Ramos (cell line): ENCODE measurements around the gene FAM209B.
"Not testable (repeated sequence)": the region's sequence is repeated elsewhere in the genome, so short reads cannot be mapped to it uniquely, and the experiment has no call there.

Experiments used
- in situ Hi-C: fragments of 300-500 bp; cut with MboI; formaldehyde crosslinking; loops from one replicate; pipeline ENCODE4 v1.14.3; 2022; ENCODE audit warnings: low sequenced_read_pairs; ENCODE audit not compliant: unreplicated experiment

Gene FAM209B, protein sequence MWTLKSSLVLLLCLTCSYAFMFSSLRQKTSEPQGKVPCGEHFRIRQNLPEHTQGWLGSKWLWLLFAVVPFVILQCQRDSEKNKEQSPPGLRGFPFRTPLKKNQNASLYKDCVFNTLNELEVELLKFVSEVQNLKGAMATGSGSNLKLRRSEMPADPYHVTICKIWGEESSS

DNA sequence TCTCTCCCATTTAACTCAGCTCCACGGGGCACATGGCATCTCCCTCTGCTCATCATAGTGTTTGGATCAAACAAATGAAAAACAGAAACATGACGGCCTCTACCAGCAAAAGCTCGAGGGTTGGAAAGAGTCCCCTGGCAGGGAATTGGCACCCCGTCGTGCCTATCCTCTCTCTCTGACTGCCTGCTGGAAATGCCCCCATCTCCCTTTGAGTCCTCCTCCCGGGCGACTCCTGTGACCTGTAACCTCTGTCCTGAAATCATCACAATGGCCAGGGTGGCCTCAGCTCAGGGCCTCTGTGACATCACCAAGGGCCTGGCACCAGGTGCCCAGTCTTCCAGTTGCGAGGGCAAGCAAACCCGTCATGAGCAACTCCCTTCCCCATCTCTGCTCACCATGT lies at the start of gene FAM209B:
TSS of gene FAM209B (plus strand) at position 301 of the 400 bp plus-strand sequence. CDS start at position 397, 96 bp downstream.
- in situ Hi-C loops = not testable (repeated sequence)

DNA sequence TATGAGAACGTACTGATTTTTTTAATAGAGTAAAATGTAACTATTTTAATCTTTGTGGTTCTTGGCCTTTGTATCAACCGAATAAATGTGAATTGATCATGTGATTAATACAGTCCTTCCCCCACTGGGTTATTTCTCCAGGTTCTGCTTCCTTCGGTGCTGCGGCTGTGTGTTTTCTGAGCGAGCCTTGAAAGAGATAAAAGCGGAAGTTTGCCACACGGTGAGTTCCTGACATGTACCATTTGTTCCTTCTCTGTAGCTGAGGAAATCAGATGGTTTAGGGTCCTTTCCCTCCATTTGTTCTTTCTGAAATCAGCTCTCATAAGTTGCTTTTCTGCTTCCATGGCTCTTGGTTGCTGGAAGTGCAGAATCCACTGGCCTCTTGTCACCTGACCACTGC lies 49.1 kb upstream of the FAM209B start:
- in situ Hi-C loops = no loop called here

- in situ Hi-C loops = no loop called here
Observed at GRCh38 chr20:56487216-56487615, 45.8 kb upstream of the FAM209B start.

GRCh38 chr20:56488566-56488965 lies 44.5 kb upstream of the FAM209B start:
- in situ Hi-C loops = no loop called here

GRCh38 chr20:56501116-56501515 lies 31.9 kb upstream of the FAM209B start:
- in situ Hi-C loops = no loop called here

DNA sequence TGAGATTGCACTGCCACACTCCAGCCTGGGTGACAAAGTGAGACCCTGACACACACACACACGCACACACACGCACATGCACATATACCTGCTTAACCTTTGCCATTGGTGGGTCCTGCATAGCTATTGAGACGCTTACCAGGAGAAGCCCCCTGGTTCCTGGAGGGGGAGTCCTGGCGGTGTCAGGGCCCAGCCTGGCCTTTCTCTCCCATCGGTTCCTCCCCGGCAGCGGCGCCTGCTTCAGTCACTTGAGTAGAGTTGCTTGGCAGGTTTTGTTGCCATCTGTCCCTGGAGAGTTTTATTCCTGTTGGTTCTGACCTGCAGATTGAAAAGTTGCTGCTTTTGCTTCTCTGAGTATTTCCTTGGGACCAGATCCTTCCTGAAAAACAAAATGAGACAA lies 29.1 kb upstream of the FAM209B start:
- in situ Hi-C loops = no loop called here

DNA sequence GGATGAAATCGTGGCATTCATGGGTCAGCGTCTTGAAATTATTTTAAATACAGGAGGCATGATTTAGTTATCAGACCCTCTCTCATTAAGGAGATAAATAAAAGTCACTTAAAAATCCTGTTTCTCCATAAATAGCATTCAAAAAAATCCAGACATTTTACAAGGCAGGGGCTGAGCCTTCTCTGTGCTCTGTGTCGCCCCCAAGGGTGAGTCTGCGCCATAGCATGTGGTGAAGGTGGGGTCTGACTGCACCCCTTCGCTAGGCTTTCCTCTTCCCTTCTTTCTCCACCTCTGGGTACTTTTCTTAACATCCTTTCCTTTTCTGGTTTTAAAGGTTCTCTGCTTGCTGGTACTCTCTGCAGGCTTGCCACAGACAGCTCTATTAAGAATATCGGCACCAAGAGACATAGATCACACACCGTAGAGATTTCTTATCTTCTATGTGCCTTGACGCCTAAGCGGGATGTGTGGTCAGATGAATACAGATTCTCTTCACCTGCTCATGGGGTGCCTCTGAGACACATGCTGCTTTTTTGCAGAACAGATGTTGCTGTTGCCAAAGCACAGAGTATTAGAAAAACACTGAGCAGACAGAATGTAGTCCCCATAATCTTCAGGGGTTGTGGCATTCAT lies 28.6 kb upstream of the FAM209B start:
- in situ Hi-C loops = no loop called here

DNA sequence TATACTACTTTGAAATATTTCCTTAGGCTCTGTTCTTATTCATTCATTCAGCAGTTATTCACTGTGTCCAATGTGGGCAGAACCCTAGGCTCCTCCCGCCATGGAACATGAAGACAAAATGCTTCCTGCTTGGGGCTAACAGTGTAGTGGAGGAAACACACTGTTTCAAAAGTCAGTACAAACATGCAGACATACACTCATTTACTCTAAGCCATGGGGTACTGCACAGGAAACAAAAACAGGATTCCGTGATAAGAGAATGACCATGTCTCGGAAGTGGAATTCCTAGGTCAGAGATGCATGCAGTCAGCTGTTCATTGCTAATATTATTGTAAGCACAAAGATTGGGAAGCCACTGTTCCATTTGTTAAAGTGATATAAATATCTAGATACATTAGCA lies 26.9 kb upstream of the FAM209B start:
- in situ Hi-C loops = no loop called here

- in situ Hi-C loops = no loop called here
Observed at GRCh38 chr20:56511926-56512325, 21.1 kb upstream of the FAM209B start.

- in situ Hi-C loops = no loop called here
Observed at GRCh38 chr20:56513161-56514150, 19.6 kb upstream of the FAM209B start.

DNA sequence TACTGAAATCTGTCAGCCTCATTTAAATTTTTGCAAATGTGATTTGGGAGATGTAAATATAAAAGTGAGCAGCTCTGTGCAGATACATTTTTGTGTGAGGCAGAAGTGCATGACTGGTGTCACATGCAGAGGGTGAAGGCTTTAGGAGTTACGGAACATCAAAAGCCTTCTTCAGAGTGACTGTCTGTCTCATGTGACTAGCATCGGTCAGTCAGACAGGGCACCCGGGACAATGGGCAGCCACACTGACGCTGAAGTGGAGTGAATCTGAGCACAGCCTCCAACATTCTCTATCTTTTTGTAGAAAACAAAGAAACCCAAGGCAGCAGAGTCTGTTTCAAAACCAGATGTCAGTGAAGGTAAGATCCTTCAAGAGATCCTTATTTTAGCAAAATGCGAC lies 16.4 kb upstream of the FAM209B start:
- in situ Hi-C loops = no loop called here

- in situ Hi-C loops = no loop called here
Observed at GRCh38 chr20:56517211-56517610, 15.8 kb upstream of the FAM209B start.

DNA sequence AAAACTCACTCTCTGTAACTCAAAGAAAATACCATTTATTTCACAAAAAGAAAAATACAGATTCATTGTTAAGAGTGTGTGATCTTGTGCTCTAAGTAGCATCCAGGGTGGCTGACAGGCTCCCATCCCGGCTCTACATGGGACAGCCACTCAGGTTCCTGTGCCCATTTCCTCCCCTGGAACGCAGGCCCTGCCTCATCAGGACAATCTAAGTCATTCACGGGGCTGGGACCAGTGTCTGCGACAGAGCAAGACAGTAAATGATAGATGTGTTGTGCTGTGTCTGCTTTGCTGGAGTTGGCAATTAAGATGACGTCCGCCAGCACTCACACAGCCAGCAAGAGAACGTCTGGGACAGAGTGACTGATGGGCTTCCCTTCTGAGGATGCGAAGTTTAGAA lies 15.4 kb upstream of the FAM209B start:
- in situ Hi-C loops = no loop called here

- in situ Hi-C loops = no loop called here
Observed at GRCh38 chr20:56518126-56518525, 14.9 kb upstream of the FAM209B start.

DNA sequence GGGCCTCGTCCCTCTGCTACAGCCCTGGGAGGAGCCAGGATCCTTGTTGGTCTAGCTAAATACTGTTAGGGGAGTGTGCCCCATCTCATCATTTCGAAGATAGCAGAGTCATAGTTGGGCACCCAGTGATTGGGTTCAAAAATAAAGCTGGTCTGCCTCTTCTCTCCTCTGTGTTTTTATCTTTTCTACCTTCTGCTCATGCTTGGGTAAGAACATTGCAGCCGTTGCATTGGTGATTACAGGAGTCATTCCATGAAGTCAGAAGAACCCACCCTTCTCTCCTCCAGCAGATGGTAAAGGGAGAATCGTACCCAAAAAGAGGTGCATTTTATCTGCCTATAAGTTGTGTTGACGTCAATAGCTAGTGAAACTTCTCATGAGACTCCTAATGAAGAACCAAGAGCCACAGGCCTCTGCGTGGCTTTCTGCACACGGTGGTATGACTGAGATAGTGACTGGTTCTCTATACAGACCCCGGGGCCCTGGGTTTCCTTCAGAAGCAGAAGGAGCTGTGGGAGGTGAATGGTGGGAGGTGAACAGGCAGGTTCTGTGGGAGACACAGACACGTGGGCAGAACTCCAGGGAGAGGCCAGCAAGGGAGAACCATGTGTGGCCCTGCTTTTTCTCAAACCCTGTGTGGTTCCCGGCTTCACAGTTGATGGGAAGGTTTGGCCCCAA lies 14.2 kb upstream of the FAM209B start:
- in situ Hi-C loops = no loop called here

GRCh38 chr20:56519551-56519950 lies 13.5 kb upstream of the FAM209B start:
- in situ Hi-C loops = no loop called here

- in situ Hi-C loops = no loop called here
Observed at GRCh38 chr20:56520180-56520579, 12.9 kb upstream of the FAM209B start.

GRCh38 chr20:56520746-56521354 lies 12.2 kb upstream of the FAM209B start:
- in situ Hi-C loops = not testable (repeated sequence)

GRCh38 chr20:56522311-56522710 lies 10.7 kb upstream of the FAM209B start:
- in situ Hi-C loops = no loop called here

GRCh38 chr20:56524444-56524843 lies 8.6 kb upstream of the FAM209B start, which contains the start of gene FAM209A:
TSS of gene FAM209A (plus strand) at chr20:56524744. CDS start at chr20:56524809, 65 bp downstream.
- in situ Hi-C loops = not testable (repeated sequence)
